ENCODE results near the gene AFTPH.

Gene AFTPH

GRCh38 chr2:64632835-64633819 is 109.0 kb downstream of the AFTPH start:
- DNase-seq (ENCODE audit: low read depth) = peak; percentile 79

DNA sequence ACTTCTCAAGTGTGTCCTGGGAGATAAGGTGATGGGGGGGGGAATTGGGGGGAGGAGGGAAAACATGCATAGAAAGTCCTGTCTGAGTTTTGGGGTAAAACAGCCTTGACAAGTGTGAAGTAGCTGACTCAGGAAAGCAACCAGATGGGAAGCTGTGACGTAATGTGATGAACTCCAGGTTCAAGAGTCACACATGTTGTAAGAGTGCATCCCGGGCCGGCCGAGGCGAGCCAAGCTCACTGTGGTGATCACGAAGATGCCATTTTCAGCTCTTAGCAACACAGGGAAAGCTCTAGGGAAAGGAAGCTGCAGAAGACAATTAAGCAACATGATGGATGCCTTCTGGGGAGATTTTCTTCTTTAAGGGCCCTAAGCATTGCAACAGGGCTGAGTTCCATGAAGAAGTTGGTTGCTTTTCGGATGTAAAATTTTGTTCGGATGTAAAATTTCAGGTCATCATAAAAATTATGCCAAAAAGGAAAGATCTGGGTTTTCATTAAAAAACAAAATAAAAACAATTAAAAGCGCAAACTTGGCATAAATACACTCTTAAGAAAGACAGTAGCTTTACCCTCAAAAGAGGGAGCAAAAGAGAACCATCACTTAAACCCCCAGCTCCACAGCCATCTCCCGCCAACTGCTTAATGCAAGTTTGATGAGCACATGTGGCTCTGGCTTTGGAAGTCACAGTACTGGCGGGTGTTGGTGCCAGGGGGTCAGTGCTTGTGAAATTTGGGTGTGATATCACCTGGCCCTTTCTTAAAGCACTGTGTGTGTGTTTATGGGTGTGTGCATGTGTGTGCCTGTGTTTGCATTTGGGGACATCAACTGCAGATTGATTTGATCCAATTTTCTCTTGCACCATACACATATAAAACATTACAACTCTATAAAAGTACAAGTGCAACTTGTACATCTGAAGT is 110.5 kb downstream of the AFTPH start:
- DNase-seq (ENCODE audit: low read depth) = peak; percentile 91

DNA sequence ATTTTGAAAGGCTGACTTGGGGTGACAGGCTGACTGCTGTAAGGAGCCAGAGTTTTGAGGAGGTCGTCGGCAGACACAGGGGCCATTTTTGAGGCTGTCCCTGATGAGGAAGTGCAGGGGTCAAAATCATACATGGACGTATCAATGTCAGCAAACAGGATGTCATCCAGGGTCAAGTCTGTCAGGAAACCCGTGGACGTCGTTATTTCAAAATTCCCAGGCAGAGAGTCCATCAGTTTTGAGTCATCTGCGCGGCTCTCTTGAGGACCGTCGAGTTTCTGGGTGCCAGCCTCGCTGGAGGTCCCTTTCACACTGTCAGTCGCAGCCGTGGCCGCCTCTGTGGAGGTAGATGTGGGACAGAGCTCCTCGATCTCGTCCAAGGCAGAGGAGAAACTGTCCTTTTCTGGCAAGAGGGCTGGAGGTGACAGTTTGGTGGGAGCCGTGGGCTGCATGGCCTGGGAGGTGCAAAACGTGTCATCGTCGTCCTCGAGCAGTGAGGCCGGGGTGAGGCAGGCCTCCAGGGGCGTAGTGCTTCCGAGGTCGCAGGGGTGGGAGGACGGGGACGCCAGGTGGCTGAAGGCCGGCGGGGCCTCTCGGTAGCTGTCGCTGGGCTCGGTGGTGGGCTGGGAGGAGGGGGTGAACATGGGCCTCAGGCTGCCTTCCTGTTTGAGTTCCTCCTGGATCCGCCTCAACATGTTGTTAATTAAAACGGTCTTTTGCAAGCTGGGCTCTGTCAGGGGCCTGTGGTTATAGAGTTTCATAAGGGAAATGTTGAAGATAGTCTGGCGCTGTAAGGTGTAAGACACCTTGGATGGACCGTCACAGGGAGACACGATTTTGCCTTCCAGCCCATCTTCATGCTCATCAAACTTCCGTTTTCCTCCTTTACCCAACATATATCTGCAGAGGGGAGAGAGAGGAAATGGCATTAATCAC is 112.1 kb downstream of the AFTPH start:
- DNase-seq (ENCODE audit: low read depth) = no peak

- no peak for DNase-seq (ENCODE audit: low read depth)
Observed at GRCh38 chr2:64637000-64637635, 113.0 kb downstream of the AFTPH start.

- no peak for DNase-seq (ENCODE audit: low read depth)
Observed at GRCh38 chr2:64637931-64638330, 113.8 kb downstream of the AFTPH start.

GRCh38 chr2:64638502-64639120 is 114.5 kb downstream of the AFTPH start:
- DNase-seq (ENCODE audit: low read depth) = no peak

DNA sequence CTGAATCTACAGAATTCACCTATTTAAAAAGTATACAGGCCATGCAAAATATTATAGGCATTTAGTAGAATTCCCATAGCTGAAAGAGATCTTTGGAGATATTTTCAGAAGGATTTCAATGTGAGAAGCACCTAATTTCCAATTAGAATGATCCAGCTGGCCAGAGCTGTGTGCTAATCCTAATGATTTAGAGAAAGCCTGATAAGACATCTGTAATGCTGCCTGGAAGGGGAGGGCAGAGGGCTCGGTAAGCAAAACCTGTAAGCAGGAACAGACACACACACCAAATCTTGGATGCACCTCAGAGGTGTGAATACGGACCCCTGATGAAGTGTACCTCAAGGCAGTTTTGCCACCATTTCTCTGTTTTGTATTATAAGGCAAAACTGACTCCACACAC is 115.6 kb downstream of the AFTPH start:
- no peak for DNase-seq (ENCODE audit: low read depth)

- DNase-seq (ENCODE audit: low read depth) = no peak
Observed at GRCh38 chr2:64640153-64641044, 116.3 kb downstream of the AFTPH start.

- no peak for DNase-seq (ENCODE audit: low read depth)
Observed at GRCh38 chr2:64641599-64641998, 117.5 kb downstream of the AFTPH start.
